Ascending aorta (tissue), 2 donors: Measurements from ENCODE around the gene DTYMK. TPM values are rescaled to one million over a fixed set of nuclear protein-coding genes. Genes with fewer than 3 reads are reported as not detected.
A peak's percentile ranks its signal among the peaks of the same experiment; 100 is the strongest.

Experiments
- DNase-seq, 2 donors: peaks; one replicate each; pipeline ENCODE4 v3.0.0-alpha.2; 2019; ENCODE audit warnings: low spot score in 2 of 2
- H3K27ac ChIP-seq, 2 donors: fragments of 200-600 bp; sonication (generic); one replicate each; pipeline ENCODE4 v1.5.1; 2016 to 2017; ENCODE audit warnings: mild to moderate bottlenecking in 1 of 2
- H3K27me3 ChIP-seq: fragments of 200-600 bp; sonication (generic); one replicate; pipeline ENCODE4 v1.5.1; 2017
- H3K36me3 ChIP-seq, 2 donors: fragments of 200-600 bp; sonication (generic); one replicate each; pipeline ENCODE4 v1.5.1; 2016
- H3K4me1 ChIP-seq, 2 donors: fragments of 200-600 bp; sonication (generic); one replicate each; pipeline ENCODE4 v1.5.1; 2016 to 2017; ENCODE audit warnings: mild to moderate bottlenecking in 1 of 2
- H3K4me3 ChIP-seq, 2 donors: fragments of 200-600 bp; sonication (generic); one replicate each; pipeline ENCODE4 v1.5.1; 2016 to 2017; ENCODE audit warnings: mild to moderate bottlenecking in 1 of 2
- H3K9me3 ChIP-seq, 2 donors: fragments of 200-600 bp; sonication (generic); one replicate each; pipeline ENCODE4 v1.5.1; 2016
- intact Hi-C: fragments of 100-400 bp; cut with DNase I; formaldehyde crosslinking; loops from one replicate; pipeline ENCODE4 v1.15.1; 2023
- total RNA-seq: library from RNA; depleted of rRNA; stranded (reverse); fragments of >200 nt; gene quantifications from one replicate; pipeline ENCODE4 v1.1.0, GENCODE V29; 2016
- TF ChIP-seq, protein P1 (sequence below), 3 experiments: fragments of 200-600 bp in 2 of 3; fragments of 450-650 bp in 1 of 3; sonication (generic) in 2 of 3; IDR thresholded peaks; one replicate each; pipeline ENCODE4 v1.5.1; 2016 to 2019; ENCODE audit warnings: antibody characterized with exemption in 3 of 3, mild to moderate bottlenecking in 1 of 3, moderate library complexity in 1 of 3

The DTYMK gene, protein sequence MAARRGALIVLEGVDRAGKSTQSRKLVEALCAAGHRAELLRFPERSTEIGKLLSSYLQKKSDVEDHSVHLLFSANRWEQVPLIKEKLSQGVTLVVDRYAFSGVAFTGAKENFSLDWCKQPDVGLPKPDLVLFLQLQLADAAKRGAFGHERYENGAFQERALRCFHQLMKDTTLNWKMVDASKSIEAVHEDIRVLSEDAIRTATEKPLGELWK
- total RNA-seq = 25.0 TPM

DNA sequence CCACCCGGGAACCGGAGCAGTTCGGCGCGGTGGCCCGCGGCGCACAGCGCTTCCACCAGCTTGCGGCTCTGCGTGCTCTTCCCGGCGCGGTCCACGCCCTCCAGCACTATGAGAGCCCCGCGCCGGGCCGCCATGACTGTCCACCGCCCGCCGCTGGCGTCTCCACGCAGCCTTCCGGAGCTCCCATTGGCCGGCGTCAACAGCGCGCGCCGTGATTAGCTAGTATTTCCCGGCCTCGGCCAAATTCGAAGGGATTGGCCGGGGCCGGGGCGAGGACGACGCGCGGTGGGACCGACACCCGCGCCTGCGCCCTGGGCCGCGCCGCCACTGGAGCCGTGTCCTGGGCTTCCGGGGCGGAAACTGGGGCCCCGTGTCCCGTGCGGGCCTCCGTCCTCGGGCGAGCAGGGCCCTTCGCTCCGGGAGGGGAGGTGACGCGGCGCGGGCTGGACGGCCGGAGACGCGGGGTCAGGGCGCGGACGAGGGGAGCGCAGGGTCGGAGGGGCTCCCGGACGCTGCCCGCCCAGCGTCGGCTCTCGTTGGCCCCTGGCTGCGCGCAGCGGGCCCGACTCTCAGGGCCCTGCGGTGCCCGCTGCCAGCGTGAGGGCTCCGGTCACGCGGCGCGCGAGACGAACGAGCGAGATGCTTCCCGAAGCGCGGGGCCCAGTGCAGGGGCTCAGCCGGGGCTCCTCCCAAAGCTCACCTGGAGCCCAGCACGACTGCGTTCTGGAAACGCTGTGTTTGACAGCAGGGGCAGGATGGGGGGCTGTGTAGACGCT is at the start of gene DTYMK:
TSS of gene DTYMK (minus strand) at position 166 of the 776 bp plus-strand sequence. CDS start at position 134, 32 bp downstream.
- intact Hi-C loops = loop anchor here (1.0 to 10.0 kb wide), 6 partner anchors 14 to 695 kb away; partner anchors contain the start of genes ATG4B, D2HGDH, STK25 and THAP4
- H3K27me3 ChIP-seq = no peaks in the 10 kb centered on the region

DNA sequence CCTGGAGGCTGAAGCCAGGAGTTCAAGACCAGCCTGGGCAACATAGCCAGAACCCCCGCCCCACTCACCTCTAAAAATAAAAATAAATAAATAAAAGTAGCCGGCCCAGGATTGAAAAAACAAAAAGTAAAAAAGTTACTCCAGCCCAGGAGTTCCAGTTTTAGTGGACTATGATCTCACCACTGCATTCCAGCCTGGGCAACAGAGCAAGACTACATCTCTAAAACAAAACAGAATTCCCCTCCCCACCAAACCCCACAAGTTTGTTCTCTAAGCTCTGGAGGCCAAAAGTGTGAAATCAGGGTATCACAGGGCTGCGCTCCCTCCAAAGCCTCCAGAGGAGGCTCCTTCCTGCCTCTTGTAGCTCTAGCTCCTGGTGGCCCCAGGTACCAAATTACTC is 49.5 kb upstream of the DTYMK start:
- intact Hi-C loops = loop anchor here (10.0 kb wide), 1 partner anchor 381 kb away; the partner anchor contains the start of gene FARP2
- H3K36me3 ChIP-seq = no peaks in the 10 kb centered on the region
- H3K9me3 ChIP-seq = no peaks in the 10 kb centered on the region
- no peak overlapping the region for H3K27ac ChIP-seq
- H3K4me3 ChIP-seq = peak overlapping the region in 1 of 2 donors; percentile 84
- TF ChIP-seq, protein P1, sequence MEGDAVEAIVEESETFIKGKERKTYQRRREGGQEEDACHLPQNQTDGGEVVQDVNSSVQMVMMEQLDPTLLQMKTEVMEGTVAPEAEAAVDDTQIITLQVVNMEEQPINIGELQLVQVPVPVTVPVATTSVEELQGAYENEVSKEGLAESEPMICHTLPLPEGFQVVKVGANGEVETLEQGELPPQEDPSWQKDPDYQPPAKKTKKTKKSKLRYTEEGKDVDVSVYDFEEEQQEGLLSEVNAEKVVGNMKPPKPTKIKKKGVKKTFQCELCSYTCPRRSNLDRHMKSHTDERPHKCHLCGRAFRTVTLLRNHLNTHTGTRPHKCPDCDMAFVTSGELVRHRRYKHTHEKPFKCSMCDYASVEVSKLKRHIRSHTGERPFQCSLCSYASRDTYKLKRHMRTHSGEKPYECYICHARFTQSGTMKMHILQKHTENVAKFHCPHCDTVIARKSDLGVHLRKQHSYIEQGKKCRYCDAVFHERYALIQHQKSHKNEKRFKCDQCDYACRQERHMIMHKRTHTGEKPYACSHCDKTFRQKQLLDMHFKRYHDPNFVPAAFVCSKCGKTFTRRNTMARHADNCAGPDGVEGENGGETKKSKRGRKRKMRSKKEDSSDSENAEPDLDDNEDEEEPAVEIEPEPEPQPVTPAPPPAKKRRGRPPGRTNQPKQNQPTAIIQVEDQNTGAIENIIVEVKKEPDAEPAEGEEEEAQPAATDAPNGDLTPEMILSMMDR (IDR thresholded peaks at IDR 0.05) = no peak
- DNase-seq = no peak
- H3K4me1 ChIP-seq = peaks cover 5 to 6% of the 10 kb centered on the region in 2 donors
- no peaks in the 10 kb centered on the region for H3K27me3 ChIP-seq

More for the DNA sequence above, at the start of gene DTYMK:
- TF ChIP-seq, protein P1 (IDR thresholded peaks at IDR 0.05) = no peak
- Histone ChIP-seq H3K9me3 (no peaks in the 10 kb centered on the region), H3K4me3 (peak within 1 kb of the TSS; percentile 85 to 94), H3K27ac (peak within 1 kb of the TSS; percentile 90 to 94), H3K36me3 (peaks cover 0 to 16% of the 10 kb centered on the region in 2 donors), H3K4me1 (peaks cover 7 to 18% of the 10 kb centered on the region in 2 donors)
- DNase-seq = peak; percentile 84 to 97

DNA sequence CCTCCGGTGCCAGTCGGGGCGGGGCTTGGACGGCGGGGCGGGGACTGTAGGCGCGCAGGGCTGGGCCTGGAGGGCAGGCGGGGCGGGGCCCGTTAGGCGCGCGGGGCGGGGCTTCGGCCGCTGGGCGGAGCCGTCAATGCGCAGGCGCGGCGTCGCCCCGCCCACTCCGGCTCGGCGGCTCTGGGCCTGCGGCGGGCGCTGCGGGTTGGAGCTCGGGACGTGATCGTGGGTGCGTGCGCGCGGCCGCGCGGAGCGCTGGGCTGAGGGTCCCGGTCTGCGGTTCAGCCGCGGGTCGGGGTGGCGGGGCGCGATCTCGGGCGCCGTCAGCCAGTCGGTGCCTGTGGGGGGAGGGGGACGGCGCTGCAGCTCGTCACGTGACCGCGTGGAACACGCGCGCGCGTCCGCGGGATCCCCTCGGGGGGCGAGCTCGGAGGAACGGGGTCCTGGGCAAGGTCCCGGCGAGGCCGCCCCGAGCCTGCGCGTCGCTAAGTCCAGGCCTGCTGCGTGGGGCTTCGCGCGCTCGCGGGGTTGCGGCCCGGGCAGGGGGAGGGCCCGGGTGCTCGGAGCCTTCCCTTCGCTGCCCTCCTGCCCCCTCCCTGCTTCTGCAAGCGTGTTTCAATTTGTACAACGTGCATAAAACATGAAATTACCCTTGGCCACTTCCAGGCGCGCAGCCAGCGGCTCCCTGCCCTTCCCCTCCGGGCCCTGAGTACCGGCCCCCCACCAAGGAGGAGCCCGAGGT is 48.0 kb upstream of the DTYMK start, which contains the start of gene D2HGDH:
TSS of gene D2HGDH (plus strand) at position 164 of the 742 bp plus-strand sequence. CDS start 595 bp downstream, outside the sequence.
- TF ChIP-seq, protein P1 (IDR thresholded peaks at IDR 0.05) = no peak
- intact Hi-C loops = loop anchor here (1.0 to 10.0 kb wide), 6 partner anchors 32 to 882 kb away; partner anchors contain the start of genes DTYMK, FARP2 and ING5
- DNase-seq = peak; percentile 70 to 96
- Histone ChIP-seq H3K36me3 (no peaks in the 10 kb centered on the region), H3K4me3 (peak within 1 kb of the TSS; percentile 78 to 84), H3K4me1 (peaks cover 5 to 6% of the 10 kb centered on the region in 2 donors), H3K27ac (peak within 1 kb of the TSS; percentile 81 to 86), H3K27me3 (no peaks in the 10 kb centered on the region), H3K9me3 (no peaks in the 10 kb centered on the region)

DNA sequence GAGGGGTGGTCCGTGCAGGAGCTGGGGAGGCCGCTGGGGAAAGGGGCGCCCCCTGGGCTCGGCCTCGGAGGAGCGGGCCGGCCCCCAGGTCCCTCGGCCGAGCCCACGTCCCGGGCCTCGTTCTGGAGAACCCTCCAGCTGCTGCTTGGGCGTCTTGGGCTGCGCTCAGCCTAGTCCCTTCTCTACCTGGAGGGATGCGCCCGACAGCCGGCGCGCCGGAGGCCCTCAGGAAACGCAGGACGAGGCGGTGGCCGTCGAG is 47.5 kb upstream of the DTYMK start:
- Histone ChIP-seq H3K9me3 (no peaks in the 10 kb centered on the region), H3K27me3 (no peaks in the 10 kb centered on the region), H3K36me3 (no peaks in the 10 kb centered on the region), H3K27ac (peak overlapping the region; percentile 38 to 73), H3K4me1 (peaks cover 5 to 6% of the 10 kb centered on the region in 2 donors), H3K4me3 (peak overlapping the region; percentile 78 to 84)
- DNase-seq = no peak
- intact Hi-C loops = loop anchor here (1.0 to 10.0 kb wide), 5 partner anchors 32 to 882 kb away; partner anchors contain the start of genes DTYMK, FARP2 and ING5
- TF ChIP-seq, protein P1 (IDR thresholded peaks at IDR 0.05) = peak in 1 of 3 experiments; percentile 35
